ENCODE results near the gene SMCHD1.

DNA sequence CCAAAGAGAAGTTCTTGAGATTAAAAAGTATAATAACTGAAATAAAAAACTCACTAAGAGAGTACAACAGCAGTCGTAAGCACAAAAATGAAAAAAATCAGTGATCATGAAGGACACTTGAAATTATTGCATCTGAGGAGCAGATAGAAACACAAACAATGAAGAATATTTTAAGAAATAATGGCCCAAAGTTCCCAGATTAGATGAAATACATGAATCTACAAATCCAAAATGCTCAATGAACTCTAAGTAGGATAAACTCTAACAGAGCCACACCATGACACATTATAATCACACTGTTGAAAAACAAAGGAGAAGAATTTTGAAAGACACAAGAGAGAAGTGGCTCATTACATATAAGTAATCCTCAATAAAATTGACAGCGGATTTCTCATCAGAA, 159.4 kb downstream of the SMCHD1 start:
- TF ChIP-seq, protein P1, sequence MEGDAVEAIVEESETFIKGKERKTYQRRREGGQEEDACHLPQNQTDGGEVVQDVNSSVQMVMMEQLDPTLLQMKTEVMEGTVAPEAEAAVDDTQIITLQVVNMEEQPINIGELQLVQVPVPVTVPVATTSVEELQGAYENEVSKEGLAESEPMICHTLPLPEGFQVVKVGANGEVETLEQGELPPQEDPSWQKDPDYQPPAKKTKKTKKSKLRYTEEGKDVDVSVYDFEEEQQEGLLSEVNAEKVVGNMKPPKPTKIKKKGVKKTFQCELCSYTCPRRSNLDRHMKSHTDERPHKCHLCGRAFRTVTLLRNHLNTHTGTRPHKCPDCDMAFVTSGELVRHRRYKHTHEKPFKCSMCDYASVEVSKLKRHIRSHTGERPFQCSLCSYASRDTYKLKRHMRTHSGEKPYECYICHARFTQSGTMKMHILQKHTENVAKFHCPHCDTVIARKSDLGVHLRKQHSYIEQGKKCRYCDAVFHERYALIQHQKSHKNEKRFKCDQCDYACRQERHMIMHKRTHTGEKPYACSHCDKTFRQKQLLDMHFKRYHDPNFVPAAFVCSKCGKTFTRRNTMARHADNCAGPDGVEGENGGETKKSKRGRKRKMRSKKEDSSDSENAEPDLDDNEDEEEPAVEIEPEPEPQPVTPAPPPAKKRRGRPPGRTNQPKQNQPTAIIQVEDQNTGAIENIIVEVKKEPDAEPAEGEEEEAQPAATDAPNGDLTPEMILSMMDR (IDR thresholded peaks at IDR 0.05): no peak
- TF ChIP-seq POLR2A (IDR thresholded peaks at IDR 0.05): no peak

Data from uterus (tissue), 2 donors.